Measurements from ENCODE around the gene ATRNL1. TPM values are rescaled to one million over a fixed set of nuclear protein-coding genes. Genes with fewer than 3 reads are reported as not detected.

The ATRNL1 gene
- total RNA-seq, 1 experiment from 2014 or later: 1.3 TPM

GRCh38 chr10:115422624-115423023, 329.5 kb downstream of the ATRNL1 start:
- H3K4me2 ChIP-seq (ENCODE audit: low read length): no peak overlapping the region
- no peak overlapping the region for H3K27ac ChIP-seq (ENCODE audit: low read depth, low read length)
- ChIA-PET POLR2A (no interaction called here), RAD21 (ENCODE audit: low non-redundant PET in 1 of 2, low total read pairs in 2 of 2, uncharacterized antibody in 2 of 2, unreplicated experiment in 2 of 2) (no interaction called here), CTCF (no interaction called here)
- no peaks in the 10 kb centered on the region; the same call in 1 of the 2 replicates for H4K20me1 ChIP-seq (ENCODE audit: insufficient read depth)
- no TSS peak for BruUV-seq (replicated peaks)
- H3K4me3 ChIP-seq (replicated peaks in 1 of 2; ENCODE audit: low read depth in 1 of 2, low read length in 2 of 2): no peak overlapping the region
- no peaks in the 10 kb centered on the region for H3K9me3 ChIP-seq (ENCODE audit: control insufficient read depth in 1 of 2, insufficient read depth in 1 of 2, low read depth in 1 of 2, low read length in 2 of 2)
- ATAC-seq (no peak), DNase-seq (ENCODE audit: low read depth, low spot score) (no peak)
- TF ChIP-seq SP1 (IDR thresholded peaks at IDR 0.05; ENCODE audit: low read depth) (no peak), ELF1 (IDR thresholded peaks at IDR 0.05; ENCODE audit: borderline replicate concordance, low read depth) (no peak), RAD21 (IDR thresholded peaks at IDR 0.05; ENCODE audit: low read depth) (no peak), POLR2AphosphoS5 (IDR thresholded peaks at IDR 0.05; ENCODE audit: low read depth, low read length) (no peak), REST (IDR thresholded peaks at IDR 0.05; ENCODE audit: low read depth) (no peak), EZH2 (IDR thresholded peaks at IDR 0.05) (no peak), ZNF274 (IDR thresholded peaks at IDR 0.05; ENCODE audit: low read depth, low read length) (no peak), YY1 (IDR thresholded peaks at IDR 0.05; ENCODE audit: extremely low read depth, insufficient replicate concordance, low read depth, low read length) (no peak), ZBTB33 (IDR thresholded peaks at IDR 0.05; ENCODE audit: extremely low read depth, insufficient replicate concordance, low read length) (no peak), SIN3A (IDR thresholded peaks at IDR 0.05; ENCODE audit: low read depth) (no peak), POLR2A (IDR thresholded peaks at IDR 0.05; ENCODE audit: borderline replicate concordance, extremely low read depth, insufficient read depth, insufficient read length) (no peak), SRF (IDR thresholded peaks at IDR 0.05; ENCODE audit: low read depth) (no peak), FOSL1 (IDR thresholded peaks at IDR 0.05; ENCODE audit: low read depth) (no peak), TCF7L2 (IDR thresholded peaks at IDR 0.05; ENCODE audit: borderline replicate concordance, extremely low read depth, insufficient read depth, insufficient read length) (no peak), CEBPB (IDR thresholded peaks at IDR 0.05; ENCODE audit: low read depth) (no peak), JUND (IDR thresholded peaks at IDR 0.05) (no peak), ATF3 (IDR thresholded peaks at IDR 0.05) (no peak), CTCF (IDR thresholded peaks at IDR 0.05 in 2 of 3, conservative IDR thresholded peaks at IDR 0.05 in 1 of 3; ENCODE audit: borderline replicate concordance in 1 of 3, insufficient read depth in 1 of 3, low read depth in 2 of 3, low read length in 2 of 3) (no peak), ZFX (IDR thresholded peaks at IDR 0.05) (no peak)
- no peaks in the 10 kb centered on the region for H3K4me1 ChIP-seq (ENCODE audit: control insufficient read depth in 1 of 2, insufficient read depth in 2 of 2, low read length in 2 of 2)
- peaks cover 28% of the 10 kb centered on the region; the same call in 1 of the 2 replicates for H3K27me3 ChIP-seq (ENCODE audit: insufficient read depth, low read length)
- intact Hi-C loops (cut with micrococcal nuclease): no loop called here
- H3K9me2 ChIP-seq (ENCODE audit: insufficient read depth): no peaks in the 10 kb centered on the region
- H3K9ac ChIP-seq (ENCODE audit: low read length): no peak overlapping the region
- H2AFZ ChIP-seq (ENCODE audit: low read depth, low read length, poor library complexity, severe bottlenecking): no peak overlapping the region
- no peaks in the 10 kb centered on the region for H3K36me3 ChIP-seq (ENCODE audit: control insufficient read depth in 1 of 2, insufficient read depth in 2 of 2, low read length in 2 of 2)
- no peaks in the 10 kb centered on the region for H3K79me2 ChIP-seq (ENCODE audit: insufficient read depth, low read length)
